Osteoblast (primary cell): ENCODE results near the gene PLEKHJ1. TPM values are rescaled to one million over a fixed set of nuclear protein-coding genes. Genes with fewer than 3 reads are reported as not detected.

ENCODE experiments used
- DNase-seq: peaks from one replicate; pipeline ENCODE4 v3.0.0; 2011; ENCODE audit warnings: low spot score, mixed read lengths; ENCODE audit not compliant: insufficient read length; ENCODE audit errors: missing footprints
- H2AFZ ChIP-seq: 2 replicates; pipeline ENCODE4 v1.6.0; 2011; ENCODE audit warnings: mild to moderate bottlenecking, low read length
- H3K27ac ChIP-seq: 2 replicates; pipeline ENCODE4 v1.5.1; 2011; ENCODE audit warnings: mild to moderate bottlenecking, low read depth, low read length, moderate library complexity
- H3K27me3 ChIP-seq: 2 replicates; pipeline ENCODE4 v1.6.0; 2012; ENCODE audit warnings: mild to moderate bottlenecking, control low read depth, inconsistent platforms, low read length, moderate library complexity; ENCODE audit not compliant: insufficient read depth
- H3K36me3 ChIP-seq: 2 replicates; pipeline ENCODE4 v1.5.1; 2011; ENCODE audit warnings: mild to moderate bottlenecking, low read length, control low read depth, moderate library complexity; ENCODE audit not compliant: insufficient read depth
- H3K4me1 ChIP-seq: 2 replicates; pipeline ENCODE4 v1.5.1; 2011; ENCODE audit warnings: mild to moderate bottlenecking, low read length, control low read depth, moderate library complexity; ENCODE audit not compliant: insufficient read depth
- H3K4me2 ChIP-seq: 2 replicates; pipeline ENCODE4 v1.6.0; 2011; ENCODE audit warnings: mild to moderate bottlenecking, low read length; ENCODE audit not compliant: insufficient read depth
- H3K4me3 ChIP-seq: fragments of 200-600 bp; sonication (generic); 3 replicates; pipeline ENCODE4 v1.5.1; 2012; ENCODE audit warnings: mild to moderate bottlenecking, low read length, inconsistent platforms; ENCODE audit not compliant: insufficient read depth
- H3K79me2 ChIP-seq: 2 replicates; pipeline ENCODE4 v1.6.0; 2012; ENCODE audit warnings: mild to moderate bottlenecking, low read length, control low read depth, inconsistent platforms; ENCODE audit not compliant: insufficient read depth
- H3K9me3 ChIP-seq: 2 replicates; pipeline ENCODE4 v1.5.1; 2011; ENCODE audit warnings: low read depth, low read length, control low read depth
- H4K20me1 ChIP-seq: 2 replicates; pipeline ENCODE4 v1.6.0; 2012; ENCODE audit warnings: mild to moderate bottlenecking, low read length, control low read depth; ENCODE audit not compliant: insufficient read depth
- CTCF ChIP-seq: IDR thresholded peaks from 2 replicates; pipeline ENCODE4 v1.5.1; 2011; ENCODE audit warnings: mild to moderate bottlenecking, low read depth, low read length, moderate library complexity; ENCODE audit errors: extremely low read depth
- total RNA-seq: library from RNA; depleted of rRNA; stranded (reverse); fragments of >200 nt; gene quantifications from 2 replicates; pipeline ENCODE4 v1.2.3, GENCODE V29; 2012

Gene PLEKHJ1
- total RNA-seq, 1 donor = 43.4 TPM

GRCh38 chr19:2235381-2236063 is 607 bp downstream of the PLEKHJ1 start:
- Histone ChIP-seq H3K27ac (peak overlapping the region; percentile 41), H3K9me3 (no peaks in the 10 kb centered on the region), H3K4me1 (peaks cover 39% of the 10 kb centered on the region), H3K4me2 (peak overlapping the region; percentile 98), H3K27me3 (no peaks in the 10 kb centered on the region), H3K36me3 (peaks cover 25% of the 10 kb centered on the region), H3K4me3 (peak overlapping the region; percentile 89), H4K20me1 (peaks cover 33% of the 10 kb centered on the region), H2AFZ (no peak overlapping the region), H3K79me2 (peaks cover 91% of the 10 kb centered on the region)
- no peak for TF ChIP-seq CTCF
- peak; percentile 93 for DNase-seq

GRCh38 chr19:2234996-2235380 is 1.1 kb downstream of the PLEKHJ1 start:
- H3K4me2 ChIP-seq = peak overlapping the region; percentile 98
- peak overlapping the region; percentile 89 for H3K4me3 ChIP-seq
- DNase-seq = no peak
- peaks cover 34% of the 10 kb centered on the region for H3K4me1 ChIP-seq
- H3K9me3 ChIP-seq = no peaks in the 10 kb centered on the region
- H4K20me1 ChIP-seq = peaks cover 28% of the 10 kb centered on the region
- H2AFZ ChIP-seq = no peak overlapping the region
- H3K27me3 ChIP-seq = no peaks in the 10 kb centered on the region
- peaks cover 89% of the 10 kb centered on the region for H3K79me2 ChIP-seq
- peak overlapping the region; percentile 41 for H3K27ac ChIP-seq
- no peak for TF ChIP-seq CTCF
- H3K36me3 ChIP-seq = peaks cover 30% of the 10 kb centered on the region

GRCh38 chr19:2233601-2234280 is 2.4 kb downstream of the PLEKHJ1 start:
- Histone ChIP-seq H3K36me3 (peaks cover 37% of the 10 kb centered on the region), H3K9me3 (no peaks in the 10 kb centered on the region), H3K4me3 (no peak overlapping the region), H4K20me1 (peaks cover 24% of the 10 kb centered on the region), H3K27me3 (no peaks in the 10 kb centered on the region), H3K27ac (no peak overlapping the region), H3K4me1 (peaks cover 22% of the 10 kb centered on the region), H3K79me2 (peaks cover 86% of the 10 kb centered on the region), H2AFZ (no peak overlapping the region), H3K4me2 (no peak overlapping the region)
- TF ChIP-seq CTCF = no peak
- no peak for DNase-seq
